Body of pancreas (tissue), 4 donors: ENCODE measurements around the gene TMEM235. TPM values are rescaled to one million over a fixed set of nuclear protein-coding genes. Genes with fewer than 3 reads are reported as not detected.
"Not testable (repeated sequence)": the region's sequence is repeated elsewhere in the genome, so short reads cannot be mapped to it uniquely, and the experiment has no call there.

Experiments used
- ATAC-seq: fragments of 150-250 bp; one replicate; pipeline ENCODE4 v1.9.1; 2016
- DNase-seq, 4 donors: peaks; one replicate each; pipeline ENCODE4 v3.0.0-alpha.2; 2019
- H3K27ac ChIP-seq, 4 donors: fragments of 200-600 bp; sonication (generic); 1 replicate in 3 of 4; 2 replicates in 1 of 4; pipeline versions ENCODE4 v1.5.1 to v1.6.1; 2016 to 2019; ENCODE audit warnings: mild to moderate bottlenecking in 1 of 4, mixed read lengths in 1 of 4, moderate library complexity in 1 of 4
- H3K27me3 ChIP-seq, 2 donors: fragments of 200-600 bp; sonication (generic); one replicate each; pipeline ENCODE4 v1.6.0; 2016; ENCODE audit warnings: mild to moderate bottlenecking in 1 of 2
- H3K36me3 ChIP-seq, 2 donors: fragments of 200-600 bp; sonication (generic); replicated peaks in 1 of 2; 2 replicates each; pipeline ENCODE4 v1.5.1; 2016; ENCODE audit warnings: low read depth in 2 of 2; ENCODE audit not compliant: insufficient read depth in 1 of 2
- H3K4me1 ChIP-seq: fragments of 200-600 bp; sonication (generic); one replicate; pipeline ENCODE4 v1.6.0; 2016
- H3K4me3 ChIP-seq, 2 donors: fragments of 200-600 bp; sonication (generic); 1 replicate in 1 of 2; 2 replicates in 1 of 2; pipeline ENCODE4 v1.5.1; 2016 to 2019
- H3K9me3 ChIP-seq, 3 donors: fragments of 200-600 bp; sonication (generic); 1 replicate in 2 of 3; 2 replicates in 1 of 3; pipeline ENCODE4 v1.5.1; 2016
- POLR2A ChIP-seq, 3 donors: fragments of 450-650 bp; IDR thresholded peaks; one replicate each; pipeline ENCODE4 v1.6.1; 2016; ENCODE audit warnings: antibody characterized with exemption in 3 of 3, mild to moderate bottlenecking in 2 of 3
- whole genome bisulfite sequencing, 2 donors: methylation state at CpG; one replicate each; pipeline ENCODE4 v1.1.5; 2017; 5-methylcytosine and 5-hydroxymethylcytosine counted together
- intact Hi-C: fragments of 100-400 bp; cut with DNase I; formaldehyde crosslinking; loops from one replicate; pipeline ENCODE4 v1.15.1; 2023
- total RNA-seq, 2 donors: library from RNA; depleted of rRNA; stranded (reverse); fragments of >200 nt; gene quantifications; one replicate each; pipeline ENCODE4 v1.1.0, GENCODE V29; 2016
- TF ChIP-seq, protein P1 (sequence below), 7 experiments: fragments of 450-650 bp in 4 of 7; fragments of 200-600 bp in 3 of 7; sonication (generic) in 3 of 7; IDR thresholded peaks; one replicate each; pipeline ENCODE4 v1.5.1; 2016 to 2019; ENCODE audit warnings: antibody characterized with exemption in 7 of 7

Gene TMEM235
- total RNA-seq, 2 donors from 2014 or later = not detected

DNA sequence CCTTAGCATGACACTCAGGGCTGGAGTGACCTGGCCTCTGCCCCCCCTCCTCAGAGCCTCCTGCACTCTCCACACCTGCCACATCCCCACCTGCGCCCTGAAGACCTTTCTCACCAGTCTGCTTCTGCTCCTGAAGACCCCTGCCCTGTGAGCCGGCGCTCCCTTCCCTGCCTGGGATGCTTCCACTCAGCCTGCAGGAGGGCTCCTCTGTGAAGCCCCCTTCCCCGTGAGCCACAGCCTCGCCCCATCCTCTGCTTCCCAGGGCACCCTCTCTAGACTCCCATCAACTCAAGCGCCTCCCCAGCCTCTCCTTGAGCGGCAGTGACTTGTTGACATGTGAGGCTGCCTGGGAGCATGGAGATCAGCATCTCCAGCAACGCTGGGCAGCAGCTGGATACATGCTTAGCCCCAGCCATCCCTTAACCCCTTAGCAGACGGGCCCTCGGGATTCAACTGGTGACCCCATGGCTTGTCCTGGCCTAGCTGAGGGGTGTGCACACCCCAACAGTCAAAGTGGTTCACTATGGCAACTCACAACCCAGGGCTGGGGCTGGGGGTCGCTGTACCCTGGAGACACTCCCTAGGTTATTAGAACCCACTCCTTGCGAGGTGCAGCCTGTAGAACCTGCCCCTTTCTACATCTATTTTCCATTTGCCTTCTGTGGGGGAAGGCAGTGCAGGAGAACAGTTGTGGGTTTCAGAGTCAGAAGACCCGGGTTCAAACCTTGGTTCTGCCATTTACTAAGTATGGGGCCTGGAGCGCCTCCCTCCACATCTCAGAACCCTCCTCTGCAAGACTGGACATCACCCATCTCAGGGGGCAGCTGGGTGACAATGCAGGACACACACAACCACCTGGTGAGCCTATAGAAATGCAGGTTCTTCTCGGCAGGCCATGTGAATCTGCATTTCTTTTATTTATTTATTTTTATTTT is 21.5 kb downstream of the TMEM235 start:
- Histone ChIP-seq H3K27me3 (no peaks in the 10 kb centered on the region), H3K4me1 (peaks cover 23% of the 10 kb centered on the region), H3K27ac (no peak overlapping the region), H3K36me3 (no peaks in the 10 kb centered on the region), H3K9me3 (no peaks in the 10 kb centered on the region), H3K4me3 (no peak overlapping the region)
- peak in 1 of 4 donors; percentile 10 for DNase-seq
- ATAC-seq = no peak
- 63 to 71% methylated on average over 10 to 13 of the region's 15 CpGs for WGBS, 2 donors
- TF ChIP-seq, protein P1, sequence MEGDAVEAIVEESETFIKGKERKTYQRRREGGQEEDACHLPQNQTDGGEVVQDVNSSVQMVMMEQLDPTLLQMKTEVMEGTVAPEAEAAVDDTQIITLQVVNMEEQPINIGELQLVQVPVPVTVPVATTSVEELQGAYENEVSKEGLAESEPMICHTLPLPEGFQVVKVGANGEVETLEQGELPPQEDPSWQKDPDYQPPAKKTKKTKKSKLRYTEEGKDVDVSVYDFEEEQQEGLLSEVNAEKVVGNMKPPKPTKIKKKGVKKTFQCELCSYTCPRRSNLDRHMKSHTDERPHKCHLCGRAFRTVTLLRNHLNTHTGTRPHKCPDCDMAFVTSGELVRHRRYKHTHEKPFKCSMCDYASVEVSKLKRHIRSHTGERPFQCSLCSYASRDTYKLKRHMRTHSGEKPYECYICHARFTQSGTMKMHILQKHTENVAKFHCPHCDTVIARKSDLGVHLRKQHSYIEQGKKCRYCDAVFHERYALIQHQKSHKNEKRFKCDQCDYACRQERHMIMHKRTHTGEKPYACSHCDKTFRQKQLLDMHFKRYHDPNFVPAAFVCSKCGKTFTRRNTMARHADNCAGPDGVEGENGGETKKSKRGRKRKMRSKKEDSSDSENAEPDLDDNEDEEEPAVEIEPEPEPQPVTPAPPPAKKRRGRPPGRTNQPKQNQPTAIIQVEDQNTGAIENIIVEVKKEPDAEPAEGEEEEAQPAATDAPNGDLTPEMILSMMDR (IDR thresholded peaks at IDR 0.05) = no peak
- no peak for TF ChIP-seq POLR2A (IDR thresholded peaks at IDR 0.05)
- intact Hi-C loops = loop anchor here (5.0 kb wide), 1 partner anchor 141 kb away; no protein-coding TSS in a partner anchor

GRCh38 chr17:78253636-78253945 is 22.2 kb downstream of the TMEM235 start:
- WGBS, 2 donors = 63 to 70% methylated on average over 12 of the region's 12 CpGs
- not testable (repeated sequence) for H3K27ac ChIP-seq, ATAC-seq, H3K36me3 ChIP-seq, DNase-seq, H3K4me3 ChIP-seq, H3K27me3 ChIP-seq, H3K9me3 ChIP-seq
- H3K4me1 ChIP-seq = peaks cover 23% of the 10 kb centered on the region
- intact Hi-C loops = loop anchor here (5.0 kb wide), 1 partner anchor 141 kb away; no protein-coding TSS in a partner anchor

- intact Hi-C loops = loop anchor here (5.0 kb wide), 1 partner anchor 142 kb away; no protein-coding TSS in a partner anchor
- Histone ChIP-seq H3K9me3 (no peaks in the 10 kb centered on the region), H3K4me3 (peak overlapping the region; percentile 75 to 82), H3K27me3 (no peaks in the 10 kb centered on the region), H3K36me3 (no peaks in the 10 kb centered on the region), H3K27ac (peak overlapping the region; percentile 61 to 77 (median 72)), H3K4me1 (peaks cover 23% of the 10 kb centered on the region)
- 1 to 2% methylated on average over 11 to 70 of the region's 73 CpGs for WGBS, 2 donors
- ATAC-seq (peak; percentile 81), DNase-seq (peak; percentile 82 to 88 (median 84))
- TF ChIP-seq POLR2A (IDR thresholded peaks at IDR 0.05) = peak in 2 of 3 donors; percentile 61 to 62
- TF ChIP-seq, protein P1 (IDR thresholded peaks at IDR 0.05) = no peak
Measured at GRCh38 chr17:78253946-78254672, 22.7 kb downstream of the TMEM235 start.

- H3K27ac ChIP-seq = no peak overlapping the region
- ATAC-seq (no peak), DNase-seq (no peak)
- H3K9me3 ChIP-seq = no peaks in the 10 kb centered on the region
- H3K36me3 ChIP-seq = no peaks in the 10 kb centered on the region
- no peaks in the 10 kb centered on the region for H3K27me3 ChIP-seq
- TF ChIP-seq POLR2A (IDR thresholded peaks at IDR 0.05) = no peak
- TF ChIP-seq, protein P1 (IDR thresholded peaks at IDR 0.05) = no peak
- intact Hi-C loops = no loop called here
- 65 to 75% methylated on average over 11 to 17 of the region's 18 CpGs for WGBS, 2 donors
- H3K4me3 ChIP-seq = no peak overlapping the region
- H3K4me1 ChIP-seq = peaks cover 23% of the 10 kb centered on the region
Measured at GRCh38 chr17:78255029-78255656, 23.7 kb downstream of the TMEM235 start.
